ENCODE data around the gene ARHGAP26.

- TF ChIP-seq CTCF (conservative IDR thresholded peaks at IDR 0.05; ENCODE audit: low read depth, low read length) (no peak), POLR2A (IDR thresholded peaks at IDR 0.05; ENCODE audit: low read depth, low read length) (no peak), MXI1 (IDR thresholded peaks at IDR 0.05; ENCODE audit: borderline replicate concordance, low read depth, low read length) (no peak), RCOR1 (IDR thresholded peaks at IDR 0.05; ENCODE audit: insufficient replicate concordance, low read length) (no peak), USF2 (IDR thresholded peaks at IDR 0.05; ENCODE audit: low read depth, low read length) (no peak), RAD21 (IDR thresholded peaks at IDR 0.05; ENCODE audit: low read length) (no peak), RFX5 (IDR thresholded peaks at IDR 0.05; ENCODE audit: low read depth, low read length) (no peak), CEBPB (IDR thresholded peaks at IDR 0.05; ENCODE audit: low read depth, low read length) (no peak), FOS (IDR thresholded peaks at IDR 0.05; ENCODE audit: low read depth, low read length) (no peak), BHLHE40 (IDR thresholded peaks at IDR 0.05; ENCODE audit: low read depth, low read length) (no peak), MAZ (IDR thresholded peaks at IDR 0.05; ENCODE audit: borderline replicate concordance, low read depth, low read length) (no peak), ELK1 (IDR thresholded peaks at IDR 0.05; ENCODE audit: borderline replicate concordance, low read depth, low read length) (no peak), SMC3 (IDR thresholded peaks at IDR 0.05; ENCODE audit: low read depth, low read length) (no peak), NFE2L2 (IDR thresholded peaks at IDR 0.05; ENCODE audit: low read depth, low read length) (no peak)
Observed at GRCh38 chr5:142795251-142795650, 25.1 kb downstream of the ARHGAP26 start.
